Neural cell (in vitro differentiated cells): ENCODE results near the gene HTR7. TPM values are rescaled to one million over a fixed set of nuclear protein-coding genes. Genes with fewer than 3 reads are reported as not detected.
"Not testable (repeated sequence)": the region's sequence is repeated elsewhere in the genome, so short reads cannot be mapped to it uniquely, and the experiment has no call there.

ENCODE experiments used
- H2AFZ ChIP-seq: fragments of 200-600, 300-800 bp; sonication (generic), shearing (Covaris generic); 2 replicates; pipeline ENCODE4 v1.6.0; 2014; ENCODE audit warnings: low read depth, mild to moderate bottlenecking, antibody characterized with exemption, low read length, moderate library complexity
- H3F3A ChIP-seq: fragments of 200-600 bp; shearing (Covaris generic); 2 replicates; pipeline ENCODE4 v1.6.1; 2016; ENCODE audit warnings: mild to moderate bottlenecking, moderate library complexity, mixed read lengths, antibody characterized with exemption, low read length; ENCODE audit not compliant: insufficient read depth, poor library complexity, severe bottlenecking
- H3K27ac ChIP-seq: fragments of 200-600, 300-800 bp; sonication (generic), shearing (Covaris generic); 2 replicates; pipeline ENCODE4 v1.5.1; 2014; ENCODE audit warnings: mild to moderate bottlenecking, low read length, moderate library complexity
- H3K27me3 ChIP-seq: fragments of 300-800, 200-600 bp; sonication (generic), shearing (Covaris generic); 2 replicates; pipeline ENCODE4 v1.6.0; 2014; ENCODE audit warnings: mild to moderate bottlenecking, low read depth, low read length, moderate library complexity; ENCODE audit not compliant: insufficient read depth
- H3K36me3 ChIP-seq: fragments of 300-800, 200-600 bp; sonication (generic), shearing (Covaris generic); 2 replicates; pipeline ENCODE4 v1.5.1; 2014; ENCODE audit warnings: mild to moderate bottlenecking, antibody characterized with exemption, low read length, moderate library complexity; ENCODE audit not compliant: insufficient read depth
- H3K4me2 ChIP-seq: fragments of 300-800, 200-600 bp; sonication (generic), shearing (Covaris generic); 2 replicates; pipeline ENCODE4 v1.6.0; 2014; ENCODE audit warnings: mild to moderate bottlenecking, low read length
- H3K4me3 ChIP-seq: fragments of 300-800, 200-600 bp; sonication (generic), shearing (Covaris generic); 2 replicates; pipeline ENCODE4 v1.5.1; 2014; ENCODE audit warnings: mild to moderate bottlenecking, low read length, moderate library complexity
- H3K79me2 ChIP-seq: fragments of 200-600 bp; shearing (Covaris generic); replicated peaks from 2 replicates; pipeline ENCODE4 v1.6.0; 2014; ENCODE audit warnings: mild to moderate bottlenecking, low read length, moderate library complexity; ENCODE audit not compliant: insufficient read depth
- H3K9ac ChIP-seq: fragments of 300-800, 200-600 bp; sonication (generic), shearing (Covaris generic); 2 replicates; pipeline ENCODE4 v1.6.1; 2016; ENCODE audit warnings: mild to moderate bottlenecking, low read length, mixed read lengths
- H3K9me2 ChIP-seq: fragments of 200-600 bp; shearing (Covaris generic); 2 replicates; pipeline ENCODE4 v1.6.1; 2016; ENCODE audit warnings: mild to moderate bottlenecking, low read length, mixed read lengths; ENCODE audit not compliant: insufficient read depth
- H3K9me3 ChIP-seq: fragments of 200-600, 300-800 bp; sonication (generic), shearing (Covaris generic); 2 replicates; pipeline ENCODE4 v1.6.1; 2016; ENCODE audit warnings: mild to moderate bottlenecking, mixed run types, low read length, moderate library complexity, mixed read lengths
- H4K20me1 ChIP-seq: fragments of 200-600 bp; shearing (Covaris generic); 2 replicates; pipeline ENCODE4 v1.6.1; 2016; ENCODE audit warnings: mild to moderate bottlenecking, mixed run types; ENCODE audit not compliant: insufficient read depth
- CTCF ChIP-seq: fragments of 450-650 bp; IDR thresholded peaks from 2 replicates; pipeline ENCODE4 v1.5.1; 2014; ENCODE audit warnings: antibody characterized with exemption, mild to moderate bottlenecking, moderate library complexity; ENCODE audit not compliant: poor library complexity, severe bottlenecking
- EP300 ChIP-seq: fragments of 450-650 bp; conservative IDR thresholded peaks from 2 replicates; pipeline ENCODE4 v1.6.1; 2014; ENCODE audit warnings: antibody characterized with exemption, mild to moderate bottlenecking, moderate library complexity; ENCODE audit not compliant: poor library complexity, severe bottlenecking
- EZH2 ChIP-seq: fragments of 200-600, 300-800 bp; shearing (Covaris generic), sonication (generic); IDR thresholded peaks from 2 replicates; pipeline ENCODE4 v1.6.1; 2014; ENCODE audit warnings: antibody characterized with exemption, low read length, borderline replicate concordance, mild to moderate bottlenecking; ENCODE audit not compliant: insufficient read depth, poor library complexity, severe bottlenecking
- MXI1 ChIP-seq: fragments of 450-650 bp; conservative IDR thresholded peaks from 2 replicates; pipeline ENCODE4 v1.6.1; 2014; ENCODE audit warnings: antibody characterized with exemption, mild to moderate bottlenecking; ENCODE audit not compliant: poor library complexity, severe bottlenecking
- POLR2AphosphoS5 ChIP-seq: IDR thresholded peaks from 2 replicates; pipeline ENCODE4 v1.6.1; 2012
- RAD21 ChIP-seq: fragments of 450-650 bp; conservative IDR thresholded peaks from 2 replicates; pipeline ENCODE4 v1.6.1; 2014; ENCODE audit warnings: antibody characterized with exemption, mild to moderate bottlenecking, moderate library complexity
- REST ChIP-seq: IDR thresholded peaks from 2 replicates; pipeline ENCODE4 v1.6.1; 2012; ENCODE audit warnings: borderline replicate concordance
- SMC3 ChIP-seq: fragments of 450-650 bp; conservative IDR thresholded peaks from 2 replicates; pipeline ENCODE4 v1.6.1; 2014; ENCODE audit warnings: antibody characterized with exemption, mild to moderate bottlenecking, moderate library complexity; ENCODE audit not compliant: poor library complexity
- TAF1 ChIP-seq: IDR thresholded peaks from 2 replicates; pipeline ENCODE4 v1.6.1; 2012; ENCODE audit warnings: low read depth
- polyA plus RNA-seq: library from polyadenylated mRNA; depleted of rRNA; stranded (reverse); fragments of >200 nt; gene quantifications from 2 replicates; pipeline ENCODE4 v1.2.3, GENCODE V29; 2014

The HTR7 gene
- polyA plus RNA-seq, 1 donor from 2014 or later: 0.95 TPM

GRCh38 chr10:90822508-90822907 lies 35.3 kb downstream of the HTR7 start:
- Histone ChIP-seq H3F3A (no peaks in the 10 kb centered on the region), H3K9ac (no peak overlapping the region), H3K79me2 (no peaks in the 10 kb centered on the region), H3K4me3 (no peak overlapping the region), H2AFZ (no peak overlapping the region), H3K27ac (no peak overlapping the region), H3K9me3 (no peaks in the 10 kb centered on the region), H3K4me2 (no peak overlapping the region), H3K36me3 (no peaks in the 10 kb centered on the region), H3K9me2 (no peaks in the 10 kb centered on the region), H3K27me3 (no peaks in the 10 kb centered on the region), H4K20me1 (no peaks in the 10 kb centered on the region)
- TF ChIP-seq REST: no peak
- TF ChIP-seq CTCF: no peak
- no peak for TF ChIP-seq TAF1
- no peak for TF ChIP-seq MXI1
- no peak for TF ChIP-seq POLR2AphosphoS5

GRCh38 chr10:90821864-90822263 lies 36.0 kb downstream of the HTR7 start:
- H3K9me3 ChIP-seq, H2AFZ ChIP-seq, H4K20me1 ChIP-seq, H3K4me2 ChIP-seq, H3K36me3 ChIP-seq, H3K27ac ChIP-seq, H3K9ac ChIP-seq, H3K27me3 ChIP-seq, H3K79me2 ChIP-seq, H3F3A ChIP-seq, H3K9me2 ChIP-seq, H3K4me3 ChIP-seq: not testable (repeated sequence)

GRCh38 chr10:90819911-90820310 lies 37.9 kb downstream of the HTR7 start:
- Histone ChIP-seq H3K9me2 (no peaks in the 10 kb centered on the region), H3K9me3 (no peaks in the 10 kb centered on the region), H3K4me2 (no peak overlapping the region), H3K9ac (no peak overlapping the region), H4K20me1 (no peaks in the 10 kb centered on the region), H3K79me2 (no peaks in the 10 kb centered on the region), H3K36me3 (no peaks in the 10 kb centered on the region), H3K27me3 (no peaks in the 10 kb centered on the region), H2AFZ (no peak overlapping the region), H3K27ac (no peak overlapping the region), H3K4me3 (no peak overlapping the region), H3F3A (no peaks in the 10 kb centered on the region)
- TF ChIP-seq MXI1: no peak
- no peak for TF ChIP-seq POLR2AphosphoS5
- no peak for TF ChIP-seq EZH2
- TF ChIP-seq EP300: no peak
- no peak for TF ChIP-seq CTCF
- TF ChIP-seq RAD21: no peak
- no peak for TF ChIP-seq REST
- TF ChIP-seq TAF1: no peak
- no peak for TF ChIP-seq SMC3
